Erythroblast (primary cell): ENCODE data around the gene RPUSD1.

ENCODE experiments used
- GATA1 ChIP-seq: IDR thresholded peaks from 2 replicates; pipeline ENCODE4 v1.6.1; 2011; ENCODE audit warnings: low read depth, mild to moderate bottlenecking, control low read depth, low read length, moderate library complexity
- POLR2A ChIP-seq: IDR thresholded peaks from 2 replicates; pipeline ENCODE4 v1.6.1; 2011; ENCODE audit warnings: mild to moderate bottlenecking, low read length

GRCh38 chr16:766820-767640 lies 21.2 kb downstream of the RPUSD1 start:
- no peak for TF ChIP-seq POLR2A
- TF ChIP-seq GATA1 = no peak
